Purkinje cell (primary cell): ENCODE measurements around the gene DNAAF9. TPM values are rescaled to one million over a fixed set of nuclear protein-coding genes. Genes with fewer than 3 reads are reported as not detected.

Experiments
- polyA plus RNA-seq: library from polyadenylated mRNA; unstranded; fragments of >200 nt; fragmentation: Nextera tagmentation; gene quantifications from 2 replicates; pipeline ENCODE4 v1.2.1, GENCODE V29; 2014

Gene DNAAF9
- polyA plus RNA-seq = 3.0 and 4.1 TPM in 2 replicates

GRCh38 chr20:3407040-3407770 lies at the start of gene DNAAF9:
TSS of gene DNAAF9 (minus strand) at chr20:3407669. CDS start at chr20:3407557, 112 bp downstream.

Other genes starting within 250 kb of the DNAAF9 start
- gene FASTKD5, start 247.8 kb downstream of the DNAAF9 start, polyA plus RNA-seq = 9.1 and 14.6 TPM in 2 replicates
- gene UBOX5, start 247.8 kb downstream of the DNAAF9 start, polyA plus RNA-seq = 1.1 and 3.0 TPM in 2 replicates
- 1.3 and 5.0 TPM in 2 replicates for gene LZTS3, start 234.1 kb downstream of the DNAAF9 start, polyA plus RNA-seq
- gene DDRGK1, start 203.0 kb downstream of the DNAAF9 start, polyA plus RNA-seq = 36.2 and 44.5 TPM in 2 replicates
- 8.6 and 20.5 TPM in 2 replicates for gene ITPA, start 198.2 kb downstream of the DNAAF9 start, polyA plus RNA-seq
- 0.34 and 1.2 TPM in 2 replicates for gene SLC4A11, start 168.5 kb downstream of the DNAAF9 start, polyA plus RNA-seq
- 12.4 and 14.0 TPM in 2 replicates for gene ATRN, start 63.3 kb upstream of the DNAAF9 start, polyA plus RNA-seq